RKO (cell line): ENCODE data around the gene PARD3B.

Experiments
- DNase-seq: peaks from one replicate; pipeline ENCODE4 v3.0.0-alpha.2; 2016; ENCODE audit warnings: low spot score

PARD3B gene

DNA sequence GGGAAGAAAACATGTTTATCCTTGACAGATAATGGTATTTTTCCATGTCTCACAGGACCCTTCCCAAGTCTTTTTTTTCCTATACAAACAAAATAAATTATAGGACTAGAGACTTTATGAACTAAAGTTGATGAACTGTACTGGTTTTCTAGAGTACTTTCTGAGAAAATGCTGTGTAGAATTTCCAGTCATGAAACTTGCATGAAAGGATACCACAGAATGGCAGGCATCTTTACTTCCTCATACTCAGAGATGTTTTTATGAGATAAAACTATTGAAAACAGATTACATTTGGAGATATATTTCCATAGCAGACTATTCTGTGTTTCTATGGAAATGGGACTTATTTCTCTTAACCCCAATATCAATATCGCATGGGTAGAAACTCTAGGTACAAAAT is 403.5 kb downstream of the PARD3B start:
- DNase-seq = no peak

DNA sequence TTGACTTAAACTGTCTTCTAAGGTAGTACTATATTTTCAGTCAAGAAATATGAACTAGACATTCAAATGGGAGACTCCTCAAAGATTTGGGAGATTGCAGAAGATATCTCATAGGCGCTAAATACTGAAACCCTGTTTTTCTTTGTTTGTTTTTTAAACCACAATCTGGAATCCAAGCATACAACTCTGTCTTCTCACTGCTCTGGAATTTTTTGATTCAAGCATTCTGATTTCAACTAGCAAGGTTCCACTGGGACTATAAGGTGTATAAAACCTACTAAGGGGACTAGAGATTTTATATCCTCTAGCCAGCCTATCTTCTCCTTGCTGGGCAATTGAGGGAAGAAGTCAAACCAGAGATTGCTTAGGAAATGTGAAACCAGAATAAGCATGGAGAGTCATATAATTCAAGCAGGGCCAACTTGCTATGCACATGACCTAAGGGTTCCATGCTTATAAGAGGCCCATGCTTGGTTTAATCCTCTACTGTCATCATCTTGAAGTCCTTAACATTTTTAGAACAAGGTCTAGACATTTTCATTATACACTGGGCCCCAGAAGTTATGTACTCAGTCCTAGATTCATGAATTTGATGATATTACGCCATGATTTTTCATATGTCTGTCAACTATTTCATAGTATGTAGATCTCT is 405.5 kb downstream of the PARD3B start:
- no peak for DNase-seq

DNA sequence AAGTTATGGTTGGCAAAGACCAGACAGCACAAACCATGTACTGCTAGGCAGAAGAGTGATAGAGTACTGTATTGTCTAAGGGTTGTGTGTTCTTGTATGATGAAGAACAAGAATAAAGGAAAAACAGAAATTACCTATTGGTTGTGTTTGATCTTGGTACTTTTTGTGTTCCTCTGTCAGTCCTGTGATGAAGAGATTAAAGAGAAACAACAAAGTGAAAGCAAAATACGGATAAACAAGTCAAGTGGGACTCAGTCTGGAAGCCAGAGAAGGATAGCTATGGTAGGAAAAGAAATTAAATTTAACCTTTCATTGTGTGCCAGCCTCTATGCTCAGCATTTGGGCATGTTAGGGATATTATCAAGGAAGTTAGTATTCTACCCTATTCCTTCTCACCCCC is 413.1 kb downstream of the PARD3B start:
- DNase-seq = no peak

DNA sequence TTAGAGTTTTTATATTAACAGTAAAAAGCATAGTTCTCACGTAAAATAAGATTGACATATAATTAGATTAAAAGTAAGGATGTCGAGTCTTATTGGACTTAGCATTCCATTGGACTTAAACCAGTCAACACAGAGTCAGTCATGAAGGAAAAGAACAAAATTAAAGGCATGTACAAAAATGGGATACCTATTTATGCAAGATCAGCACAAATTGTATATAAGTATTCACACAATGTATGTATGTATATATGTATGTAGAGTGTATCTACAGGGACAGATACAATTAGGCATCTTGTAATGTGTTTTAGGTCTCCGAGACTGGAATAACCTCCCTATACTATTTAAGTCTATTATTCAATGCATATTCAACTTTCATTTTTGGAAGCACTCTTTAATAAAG is 419.1 kb downstream of the PARD3B start:
- no peak for DNase-seq

DNA sequence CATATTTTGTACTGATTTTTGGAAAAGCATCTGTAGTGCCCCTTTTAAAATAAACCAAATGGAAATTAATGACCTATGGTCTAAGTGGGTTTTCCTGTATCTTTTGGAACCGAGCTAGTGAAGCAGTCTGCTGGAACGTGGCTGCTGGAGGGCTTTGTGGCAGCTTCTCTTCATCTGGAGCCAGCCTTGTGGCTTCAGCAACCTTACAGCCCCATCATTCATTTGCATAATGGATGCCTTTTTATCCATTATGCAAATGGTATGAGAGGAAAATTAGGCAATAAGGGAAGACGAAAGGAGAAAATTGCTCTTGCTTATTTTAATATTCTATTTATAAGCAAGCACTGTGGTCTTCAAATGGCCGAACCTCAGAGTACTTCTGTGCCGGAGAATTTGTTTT is 421.0 kb downstream of the PARD3B start:
- DNase-seq = no peak

DNA sequence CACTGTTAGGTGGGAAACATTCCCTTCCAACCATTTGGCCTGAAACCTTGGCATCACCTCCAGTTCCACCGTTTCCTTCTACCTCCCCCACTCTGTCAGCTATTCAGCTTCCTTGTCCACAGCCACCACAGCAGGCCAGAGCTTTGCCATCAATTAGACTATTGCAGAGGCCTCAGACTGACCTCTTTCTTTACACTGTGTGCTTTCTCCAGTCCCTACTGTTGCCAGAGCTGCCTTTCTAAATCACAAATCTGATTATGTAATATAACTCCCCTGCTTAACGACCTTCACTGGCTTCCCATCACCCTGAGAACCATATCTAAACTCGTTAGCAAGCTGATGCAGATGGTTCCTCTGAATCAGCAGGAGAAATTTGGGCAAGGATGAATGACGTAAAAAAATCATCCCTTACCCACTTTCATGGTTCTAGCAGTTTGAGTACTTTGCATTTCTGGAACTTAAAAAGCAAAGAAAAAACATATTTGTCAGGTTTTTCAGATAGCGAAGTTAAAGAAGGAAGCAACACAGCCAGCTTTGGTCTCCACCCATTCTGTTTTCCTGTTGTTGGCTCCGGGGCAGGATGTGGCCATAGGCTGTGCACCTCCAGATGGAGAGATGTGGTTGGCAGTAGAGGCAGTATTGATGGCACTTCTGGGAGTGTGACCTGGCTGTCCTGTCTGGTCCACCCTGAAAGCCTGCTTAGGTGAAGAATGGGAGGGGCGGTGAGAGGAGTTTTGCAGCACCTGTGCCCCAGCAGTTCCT is 422.1 kb downstream of the PARD3B start:
- DNase-seq = no peak

DNA sequence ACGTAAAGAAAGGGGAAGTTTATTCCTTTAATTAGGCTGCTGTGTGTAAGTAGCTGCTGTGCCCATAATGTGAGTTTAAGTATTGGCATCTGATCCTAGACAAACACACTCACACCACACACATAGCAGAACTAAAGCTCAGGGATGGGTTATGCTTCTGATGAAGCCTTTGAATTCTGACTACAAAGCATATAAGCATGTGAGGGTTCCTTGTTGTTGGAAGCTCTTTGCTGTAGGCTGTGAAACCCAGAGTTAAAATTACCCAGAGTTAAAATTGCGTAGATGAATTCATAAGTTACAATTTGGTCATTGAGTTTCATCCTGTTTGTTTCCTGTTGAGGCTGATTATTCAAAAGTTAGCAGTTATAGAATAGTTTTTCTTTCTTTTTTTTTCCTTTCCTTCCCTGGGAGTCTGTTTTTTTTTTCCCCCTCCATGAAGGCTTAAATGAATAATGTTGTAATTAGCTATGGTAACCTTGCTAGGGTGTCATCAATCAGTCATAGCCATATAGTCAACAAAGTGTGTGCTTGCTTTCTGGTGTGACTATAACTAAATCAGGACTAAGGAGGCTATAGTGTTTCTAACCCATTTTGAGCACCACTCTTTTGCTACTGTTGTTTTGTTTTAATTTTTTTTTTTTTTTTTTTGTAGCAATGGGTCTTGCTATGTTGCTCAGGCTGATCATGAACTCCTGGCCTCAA is 426.1 kb downstream of the PARD3B start:
- DNase-seq = no peak

DNA sequence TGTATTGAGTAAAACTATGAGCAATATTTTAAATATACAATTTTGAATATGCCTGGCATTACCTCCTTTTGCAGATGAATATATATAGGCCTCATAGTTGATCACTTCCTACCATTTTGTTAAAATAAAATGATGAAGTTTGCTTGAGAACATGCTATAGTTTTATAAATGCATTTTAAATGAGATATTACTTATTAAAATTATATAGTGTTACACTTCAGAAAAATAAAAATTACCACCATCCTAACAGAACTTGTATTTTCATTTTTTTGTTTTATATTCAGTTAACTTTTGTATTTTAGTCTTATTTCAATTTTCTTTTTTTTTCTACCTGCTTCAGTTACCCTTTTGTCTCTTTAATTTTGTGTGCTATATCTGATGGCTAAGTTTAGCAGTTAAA is 426.9 kb downstream of the PARD3B start:
- no peak for DNase-seq

DNA sequence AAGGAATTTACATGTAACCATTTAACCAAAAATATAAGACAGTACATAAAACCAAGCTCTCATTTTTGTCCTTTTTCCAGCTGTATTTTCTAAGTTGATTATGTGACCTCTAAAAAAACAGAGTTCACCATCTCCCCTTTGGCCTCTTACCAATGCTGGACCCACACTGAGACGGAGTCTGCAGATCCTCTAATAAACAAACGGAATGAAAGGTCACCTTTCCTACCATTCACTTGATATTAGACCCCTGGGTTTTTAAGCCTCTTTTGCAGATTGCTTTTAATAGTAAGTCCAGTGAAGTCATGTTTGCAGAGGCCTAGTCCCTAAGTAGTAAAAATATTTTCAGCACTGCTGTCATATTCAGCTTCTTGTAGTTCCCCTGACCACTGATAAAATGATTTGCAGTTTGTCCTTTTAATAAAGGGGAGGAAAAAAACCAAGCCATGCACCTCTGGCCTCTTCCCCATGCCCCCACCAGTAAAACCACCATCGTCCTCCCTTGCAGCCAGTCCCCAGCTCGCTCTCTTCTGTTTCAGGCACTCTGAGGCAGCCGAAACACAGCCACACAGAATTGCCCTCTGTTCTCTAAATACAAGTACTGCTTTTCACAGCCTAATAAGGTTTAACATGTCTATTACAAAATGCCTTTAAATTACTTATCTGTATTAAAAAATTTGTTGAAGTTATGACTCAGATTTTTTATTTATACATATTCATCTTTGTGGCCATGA is 427.5 kb downstream of the PARD3B start:
- DNase-seq = no peak

DNA sequence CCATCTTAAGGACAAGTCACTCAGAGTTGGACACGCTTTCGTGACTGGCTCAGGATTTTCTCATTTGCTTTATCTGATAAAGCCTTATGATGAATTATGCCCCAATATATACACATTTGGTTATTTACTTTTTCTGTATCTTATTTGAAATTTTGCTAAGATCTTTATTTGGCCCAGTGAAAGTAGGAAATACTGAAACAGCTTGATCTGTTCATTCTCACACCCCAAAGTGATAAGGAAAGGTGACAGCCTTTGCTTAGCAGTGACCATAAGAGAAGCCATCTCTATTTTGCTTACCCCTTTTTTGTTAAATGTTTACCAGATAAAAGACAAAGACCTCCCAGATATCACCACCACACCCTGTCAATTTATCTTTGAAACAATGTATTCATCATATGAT is 428.3 kb downstream of the PARD3B start:
- no peak for DNase-seq

DNA sequence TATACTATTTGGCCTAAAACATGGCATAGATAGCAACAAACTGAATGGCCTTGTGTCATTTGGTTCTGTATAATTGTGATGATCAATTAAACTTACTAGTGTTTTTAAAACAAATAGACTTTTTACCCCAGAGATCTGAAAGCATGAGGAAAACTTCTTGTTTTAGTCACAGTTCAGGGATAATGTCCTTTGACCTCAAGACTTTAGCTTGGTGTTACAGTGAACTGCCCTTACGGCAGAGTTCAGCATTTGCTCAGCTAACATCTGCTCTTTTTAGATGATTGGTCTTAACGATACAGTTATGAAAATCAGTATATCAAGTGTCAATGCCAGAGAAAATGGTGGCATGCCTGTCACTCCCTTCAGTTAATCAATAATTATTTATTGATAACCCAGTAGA is 429.2 kb downstream of the PARD3B start:
- no peak for DNase-seq

DNA sequence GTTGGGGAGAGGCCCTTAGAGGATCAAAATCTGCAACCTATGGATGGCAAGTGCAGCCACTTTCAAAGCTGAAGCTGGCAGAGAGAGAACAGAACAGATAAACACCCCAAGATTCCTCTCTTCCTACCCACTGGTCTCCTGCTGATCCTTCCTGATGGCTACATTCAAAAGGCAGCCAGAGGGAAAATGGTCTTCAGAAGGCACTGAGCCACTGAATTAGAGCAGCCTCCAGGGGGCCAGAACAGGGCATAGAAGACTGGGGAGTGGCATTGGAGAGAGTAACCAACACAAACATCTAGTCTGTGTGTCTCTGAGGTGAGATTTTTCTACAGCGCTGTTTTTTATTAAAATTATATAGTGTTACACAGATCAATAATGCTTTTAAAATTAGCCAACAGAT is 432.6 kb downstream of the PARD3B start:
- no peak for DNase-seq

DNA sequence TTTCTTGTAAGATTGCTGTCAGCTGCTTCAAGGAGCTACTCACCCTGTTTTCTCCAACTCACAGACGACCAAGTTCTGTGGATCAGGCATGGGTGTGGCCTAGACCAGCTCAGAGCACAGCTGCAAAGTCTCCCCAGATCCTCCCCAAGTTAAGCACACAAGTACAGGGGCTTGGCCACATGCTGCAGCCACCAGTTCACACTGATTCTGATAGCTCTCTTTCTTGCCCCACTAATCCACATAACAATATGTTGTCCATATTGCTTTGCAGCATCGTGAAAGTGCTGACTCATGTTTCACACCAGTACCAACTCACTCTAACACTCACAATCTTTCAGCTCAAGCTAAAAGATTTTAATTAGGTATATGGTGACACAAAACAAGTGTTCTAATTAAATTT is 437.0 kb downstream of the PARD3B start:
- no peak for DNase-seq

DNA sequence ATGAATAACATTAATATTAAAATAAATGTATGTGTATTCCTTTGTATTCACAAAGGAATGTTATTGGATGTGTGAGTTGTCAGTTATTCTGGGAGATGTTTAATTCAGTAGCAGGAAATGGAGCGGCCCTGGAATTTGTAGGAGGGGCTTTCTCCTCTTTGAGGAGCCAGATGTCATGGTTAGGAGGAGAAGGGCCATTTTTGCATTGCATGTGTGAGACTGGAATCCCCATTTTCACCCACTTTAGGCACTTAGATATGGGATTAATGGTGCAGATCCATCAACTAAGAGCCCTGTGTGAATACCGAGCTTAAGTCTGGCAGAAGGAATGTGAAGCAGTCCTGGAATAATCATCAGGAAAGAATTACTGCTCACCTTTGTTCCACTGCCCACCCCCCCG is 439.2 kb downstream of the PARD3B start:
- no peak for DNase-seq

DNA sequence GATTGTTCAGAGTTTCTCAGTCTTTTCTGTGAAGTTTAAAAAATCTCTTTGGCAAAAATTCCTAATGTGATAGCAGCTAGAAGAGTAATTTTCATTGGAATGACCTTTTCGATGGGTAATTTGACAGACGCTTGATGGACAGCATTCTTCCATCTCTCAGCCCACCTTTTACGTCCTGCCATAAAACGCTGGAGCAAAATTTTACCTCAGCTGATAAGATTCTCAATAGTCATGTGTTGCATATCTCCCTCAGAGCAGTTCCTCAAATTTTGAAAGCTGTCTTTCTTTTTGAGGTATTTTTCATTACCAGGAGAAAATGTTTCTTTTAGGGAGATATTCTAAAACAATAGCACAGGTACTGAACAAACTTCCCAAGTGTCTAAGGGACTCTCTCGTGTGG is 441.4 kb downstream of the PARD3B start:
- no peak for DNase-seq

DNA sequence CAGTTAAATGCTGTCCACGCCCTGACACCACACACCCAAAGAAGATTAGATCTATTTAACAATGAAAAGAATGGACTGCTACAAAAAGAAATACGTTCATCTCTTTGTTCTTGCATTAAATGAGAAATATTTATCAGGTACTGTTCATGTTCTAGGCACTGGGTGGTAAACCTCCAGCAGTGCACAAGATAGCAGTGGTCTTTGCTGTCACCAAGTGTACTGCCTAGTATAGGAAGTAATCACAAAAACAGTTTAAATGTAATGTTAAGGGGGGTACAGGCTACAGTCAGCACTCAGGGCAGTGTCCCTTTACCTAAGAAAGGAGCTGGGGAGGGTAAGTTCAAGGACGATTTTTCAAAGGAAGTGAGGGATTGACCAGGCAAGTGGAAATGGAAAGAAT is 443.6 kb downstream of the PARD3B start:
- DNase-seq = no peak

DNA sequence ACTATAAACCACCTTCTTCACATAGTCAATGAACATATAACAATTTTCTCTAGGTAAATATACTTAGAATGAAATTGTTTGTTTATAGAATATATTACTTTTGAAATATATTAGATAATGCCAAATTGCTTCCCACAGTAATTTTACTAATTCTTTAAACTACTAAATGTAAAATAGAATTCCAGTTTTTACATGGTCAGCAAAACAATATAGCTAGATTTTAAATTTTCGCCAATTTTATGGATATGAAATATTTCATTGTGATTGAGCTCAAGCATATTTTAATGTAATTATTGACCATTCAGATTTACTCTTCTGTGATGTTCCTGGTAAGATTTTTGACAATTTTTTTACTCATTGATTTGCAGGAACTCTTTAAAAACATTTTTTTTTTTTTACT is 444.6 kb downstream of the PARD3B start:
- DNase-seq = no peak

DNA sequence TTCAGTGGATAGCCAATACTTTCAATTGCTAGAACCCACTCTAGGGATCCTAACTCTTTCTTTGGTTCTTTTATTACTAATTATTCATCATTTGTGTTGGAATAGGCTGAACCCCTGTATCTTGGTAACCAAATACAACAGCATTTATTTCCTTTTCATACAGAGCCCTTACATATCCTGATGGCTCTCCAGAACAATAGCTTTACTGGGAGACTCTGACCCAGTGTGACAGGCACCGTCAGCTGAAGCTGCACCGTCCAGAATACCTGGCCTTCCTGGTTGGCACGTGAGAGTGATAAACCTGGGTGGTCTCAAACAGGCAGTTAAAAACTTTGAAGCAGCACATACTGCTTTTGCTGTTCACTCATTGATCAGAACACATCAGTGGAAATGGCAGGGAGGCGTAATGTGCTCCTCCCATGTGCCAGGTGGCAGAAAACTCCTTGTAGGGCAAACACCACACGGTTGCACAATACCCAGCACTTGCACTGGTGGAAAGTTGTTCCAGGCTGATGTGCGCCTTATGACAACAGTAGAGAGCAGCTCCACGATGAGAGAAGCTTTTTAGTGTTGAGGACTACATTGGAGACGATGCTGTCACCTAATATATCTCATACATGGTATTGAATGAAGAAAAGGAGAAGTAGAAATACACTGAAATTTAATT is 456.2 kb downstream of the PARD3B start:
- no peak for DNase-seq

DNA sequence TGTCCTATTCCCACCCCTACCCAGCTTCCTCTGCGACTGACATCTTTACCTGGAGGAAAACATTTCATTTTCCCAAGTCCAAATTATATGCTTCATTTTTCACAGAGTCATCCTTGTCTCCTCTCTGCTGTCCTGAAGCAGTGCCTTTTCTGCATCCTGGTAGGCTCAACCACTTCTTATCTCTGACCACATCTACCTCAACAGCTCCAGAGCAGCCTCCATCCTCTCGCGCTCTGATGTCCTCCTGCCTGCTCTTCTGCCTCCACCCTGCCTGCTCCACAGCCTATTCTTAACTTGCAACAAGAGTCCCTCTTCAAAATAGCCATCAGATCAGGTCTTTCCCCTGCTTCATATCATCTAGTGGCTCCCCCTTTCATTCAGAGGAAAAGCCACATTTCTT is 457.1 kb downstream of the PARD3B start:
- DNase-seq = no peak

DNA sequence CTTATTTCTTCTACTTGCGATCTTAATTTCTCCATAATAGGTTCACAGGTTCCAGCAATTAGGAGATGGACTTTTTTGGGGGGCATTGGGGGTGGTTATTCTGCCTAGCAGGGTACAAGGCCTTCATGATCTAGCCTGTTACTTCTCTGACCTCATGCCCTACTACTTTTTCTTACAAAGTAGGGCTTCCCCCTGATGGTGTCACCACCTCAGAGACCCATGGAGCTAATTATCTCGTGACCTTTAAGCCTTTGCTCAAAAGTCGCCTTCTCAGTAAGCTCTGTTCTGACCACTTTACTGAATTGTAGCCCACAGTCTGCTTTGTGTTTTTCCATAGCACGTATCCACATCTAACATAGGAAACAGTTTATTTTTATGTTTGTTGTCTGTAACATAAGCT is 458.0 kb downstream of the PARD3B start:
- no peak for DNase-seq

DNA sequence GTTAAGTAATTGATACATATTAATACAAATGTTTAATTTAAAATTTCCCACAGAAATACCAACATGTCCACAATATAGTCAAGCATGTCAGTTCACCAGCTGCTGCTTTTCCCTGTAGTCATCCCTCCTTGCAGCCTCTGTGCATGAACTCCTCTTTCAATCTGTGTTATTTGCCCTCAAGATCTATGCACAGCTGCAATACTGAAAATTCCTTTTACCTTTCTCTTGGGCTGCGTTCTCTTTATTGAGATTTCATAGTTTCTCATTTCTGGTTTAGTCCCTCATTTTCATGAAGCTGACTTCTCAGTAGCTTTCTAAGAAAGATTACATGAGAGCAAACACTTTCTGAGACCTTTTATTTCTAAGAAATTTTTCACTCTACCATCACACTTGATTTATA is 464.9 kb downstream of the PARD3B start:
- DNase-seq = no peak

DNA sequence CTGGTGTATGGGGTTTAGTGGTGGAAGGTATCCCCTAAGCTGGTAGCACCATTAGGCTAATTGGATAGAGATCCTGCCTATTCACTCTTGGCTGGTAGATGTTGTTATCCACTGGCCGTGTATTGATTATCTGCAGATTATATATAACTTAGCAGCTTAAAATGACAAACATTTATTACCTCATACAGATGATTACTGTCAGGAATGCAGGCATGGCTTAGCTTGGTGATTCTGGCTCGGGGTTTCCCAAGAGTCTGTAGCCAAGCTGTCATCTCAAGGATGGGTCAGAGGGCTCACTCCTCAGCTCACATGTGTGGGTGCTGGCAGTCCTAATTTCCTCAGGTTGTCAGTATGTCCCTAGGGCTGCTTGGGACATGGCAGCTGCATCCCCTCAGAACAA is 465.8 kb downstream of the PARD3B start:
- no peak for DNase-seq
